GM18511 (cell line): Measurements from ENCODE around the gene ENHO.

Source experiments
- ATAC-seq: cut with Tn5 transposase; IDR thresholded peaks from one replicate; pipeline ENCODE4 v1.9.1; 2021; ENCODE audit warnings: mild to moderate bottlenecking, moderate library complexity; ENCODE audit not compliant: unreplicated experiment

The ENHO gene

DNA sequence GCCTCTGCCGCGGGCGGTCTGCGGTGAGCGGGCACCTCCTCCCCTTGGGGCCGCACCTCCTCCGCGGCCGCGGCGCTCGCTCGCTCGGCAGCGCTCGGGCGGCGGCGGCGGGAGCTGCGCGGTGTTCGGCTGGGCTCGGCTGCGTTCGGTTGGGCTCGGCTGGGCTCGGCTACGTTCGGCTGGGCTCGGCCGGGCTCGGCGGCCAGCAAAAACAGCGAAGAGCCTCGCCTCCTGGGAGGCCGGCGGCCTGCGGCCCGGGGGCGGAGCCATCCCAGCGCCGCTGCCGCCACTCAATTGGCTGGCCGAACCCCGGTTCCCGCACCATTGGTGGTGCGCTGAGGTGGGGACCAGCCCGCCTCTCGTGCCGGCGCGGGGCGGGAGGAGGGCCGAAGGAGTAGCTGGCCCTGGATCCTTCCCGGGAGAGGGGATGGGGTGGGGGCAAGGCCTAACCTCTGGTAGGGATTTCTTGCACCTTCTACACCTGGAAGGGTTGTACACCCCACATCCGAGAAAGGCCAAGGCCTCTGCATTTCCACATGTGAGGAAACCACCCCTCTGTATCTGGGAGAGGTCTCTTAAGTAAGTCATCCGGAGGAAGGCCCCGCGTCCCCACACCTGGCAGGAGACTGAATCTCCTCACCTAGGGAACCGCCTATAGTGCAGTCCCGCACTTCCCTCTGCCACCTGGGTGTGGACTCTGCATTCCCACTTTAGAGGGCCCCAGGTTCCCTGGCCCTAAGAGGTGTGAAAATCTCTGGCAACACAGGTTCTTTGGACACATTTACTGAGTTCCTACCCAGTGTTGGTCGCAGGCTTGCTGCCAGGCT lies at the start of gene ENHO:
Gene ENHO (minus strand): TSS at position 20 of the 827 bp plus-strand sequence. CDS start 1,295 bp downstream, outside the sequence.
- peak; percentile 81 for ATAC-seq

DNA sequence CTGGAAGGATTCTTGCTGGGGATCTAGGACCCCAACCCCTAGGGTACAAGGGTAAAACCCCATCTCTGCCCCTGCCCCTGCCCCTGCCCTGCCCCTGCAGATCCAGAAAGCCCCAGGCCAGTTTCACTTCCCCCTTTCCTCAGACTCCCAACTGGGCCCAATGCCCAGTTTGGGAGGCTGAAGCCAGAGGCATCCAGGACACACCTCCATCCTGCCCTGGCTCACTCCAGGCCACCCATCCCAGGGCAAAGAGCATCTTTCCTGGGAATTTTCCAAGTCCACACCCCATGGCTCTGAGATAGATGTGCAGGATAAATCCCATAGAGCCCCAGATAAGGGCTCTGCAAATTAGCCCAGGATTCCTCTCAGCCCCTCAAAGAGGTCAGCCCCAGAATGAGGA lies 49.3 kb upstream of the ENHO start:
- ATAC-seq = no peak

DNA sequence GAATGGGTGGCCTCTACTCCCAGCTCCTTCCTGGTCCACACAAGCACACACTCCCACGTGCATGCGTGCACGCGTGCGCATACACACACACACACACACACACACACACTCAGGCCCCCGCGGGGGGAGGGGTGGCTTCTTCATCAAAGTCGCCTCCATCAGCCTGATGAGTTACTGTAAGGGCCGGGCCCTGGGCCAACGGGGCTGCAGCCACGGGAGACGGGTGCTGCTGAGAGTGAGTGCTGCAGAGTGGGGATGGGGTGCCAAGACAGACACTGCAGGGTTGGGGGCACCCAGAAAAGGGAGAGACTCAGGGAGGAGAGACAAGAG lies 48.7 kb upstream of the ENHO start:
- no peak for ATAC-seq

DNA sequence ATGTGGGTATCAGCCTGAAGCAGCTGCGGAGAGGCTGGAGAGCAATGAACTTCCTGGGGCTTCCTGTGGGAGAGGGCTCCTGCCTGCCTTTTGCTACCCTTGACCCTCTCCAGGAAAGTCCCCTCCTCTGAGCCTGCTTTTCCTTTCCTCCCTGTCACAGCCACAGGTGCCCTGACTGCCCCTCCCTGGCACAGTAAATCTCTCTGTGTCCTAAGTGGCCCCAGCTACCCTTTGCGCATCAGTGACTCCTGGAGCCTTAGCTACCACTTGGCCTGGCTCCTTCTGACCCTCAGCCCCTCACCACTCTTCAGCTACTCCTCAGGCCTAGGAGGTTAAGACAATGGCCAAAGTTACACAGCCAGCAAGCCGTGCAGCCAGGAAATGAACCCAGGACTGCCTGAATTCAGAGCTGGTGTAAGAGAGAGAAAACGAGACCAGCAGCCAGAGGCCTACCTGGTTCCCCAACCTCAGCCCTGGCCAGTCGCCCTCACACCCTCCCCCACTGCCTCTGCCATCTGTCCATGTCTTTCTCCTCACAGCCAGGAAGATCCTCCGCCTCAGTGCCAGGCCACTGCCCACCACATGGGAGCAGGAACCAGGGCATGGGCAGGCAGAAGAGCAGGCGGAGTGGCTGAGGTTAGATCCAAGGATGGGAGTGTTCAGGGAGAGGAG lies 48.2 kb upstream of the ENHO start:
- no peak for ATAC-seq

DNA sequence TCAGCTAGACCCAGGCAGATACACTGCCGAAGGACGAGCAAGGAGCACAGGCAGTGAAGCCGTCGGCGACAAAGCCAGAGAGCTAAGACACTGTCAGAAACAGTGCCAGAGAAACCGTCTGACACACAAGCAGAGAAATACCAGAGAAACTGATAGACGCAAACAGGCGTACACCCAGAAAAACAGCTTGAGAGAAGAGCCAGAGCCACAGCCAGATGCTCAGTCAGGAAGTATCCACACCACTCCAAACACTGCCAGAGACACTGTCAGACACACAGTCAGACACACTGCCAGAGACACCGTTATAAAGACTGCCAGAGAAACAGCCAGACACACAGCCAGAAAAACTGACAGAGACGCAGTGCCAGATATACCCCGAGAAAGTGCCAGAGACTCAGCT lies 47.6 kb upstream of the ENHO start:
- ATAC-seq = no peak

DNA sequence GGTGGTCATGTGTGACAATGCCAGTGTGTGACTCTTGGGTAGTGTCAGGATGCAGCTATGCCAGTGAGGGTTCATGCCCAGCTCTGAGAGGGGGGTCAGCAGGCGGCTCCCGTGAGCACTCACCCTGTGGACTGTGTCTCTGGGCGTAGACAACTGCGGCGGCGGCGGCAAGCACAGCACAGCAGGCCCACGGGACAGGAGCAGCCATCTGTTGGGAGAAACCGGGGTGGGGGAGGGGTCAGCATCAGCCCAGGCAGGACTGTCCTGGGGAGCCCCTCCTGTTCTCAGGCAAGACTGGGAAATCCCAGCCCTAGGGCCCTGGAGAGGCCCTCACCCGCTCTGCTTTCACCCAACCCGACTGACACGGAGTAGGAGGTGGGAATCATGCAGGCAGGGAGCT lies 46.0 kb upstream of the ENHO start:
- ATAC-seq = no peak

DNA sequence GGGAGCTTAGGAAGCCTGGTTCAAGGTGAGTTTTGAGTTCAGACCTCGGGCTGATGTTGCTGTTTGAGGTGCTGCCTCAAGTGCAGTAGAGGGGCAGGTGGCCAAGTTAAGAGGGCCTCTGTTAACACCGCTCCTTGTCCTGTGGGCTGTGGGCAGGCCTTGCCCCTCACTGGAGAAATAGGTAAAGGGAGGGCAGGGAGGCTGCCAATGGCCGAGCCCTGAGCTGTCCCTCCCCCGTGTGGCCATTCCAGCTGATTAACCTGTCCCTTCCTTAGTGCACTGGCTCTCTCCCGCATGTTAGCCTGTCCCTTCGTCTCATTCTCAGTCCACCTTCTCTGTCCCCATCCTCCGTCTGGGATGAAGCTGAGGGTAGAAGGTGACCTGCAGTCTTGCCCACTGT lies 45.3 kb upstream of the ENHO start:
- no peak for ATAC-seq

DNA sequence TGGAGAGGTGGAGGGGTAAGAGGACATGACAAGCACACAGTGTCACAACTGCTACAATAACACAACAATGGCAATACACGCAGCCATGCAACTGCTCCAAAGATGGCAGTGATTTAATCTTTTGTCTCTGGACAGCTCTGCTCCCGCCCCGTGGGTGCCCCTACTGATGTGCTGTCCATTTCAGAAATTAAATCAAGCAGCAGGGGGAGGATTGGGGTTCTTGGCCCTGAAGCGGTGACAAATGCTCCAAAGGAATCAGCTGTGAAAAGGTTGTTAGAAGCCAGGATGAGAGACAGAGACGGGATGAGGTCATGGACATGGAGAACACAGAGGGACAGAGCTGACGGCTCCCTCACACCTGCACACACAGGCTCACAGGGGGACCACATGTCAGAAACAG lies 44.2 kb upstream of the ENHO start:
- no peak for ATAC-seq

DNA sequence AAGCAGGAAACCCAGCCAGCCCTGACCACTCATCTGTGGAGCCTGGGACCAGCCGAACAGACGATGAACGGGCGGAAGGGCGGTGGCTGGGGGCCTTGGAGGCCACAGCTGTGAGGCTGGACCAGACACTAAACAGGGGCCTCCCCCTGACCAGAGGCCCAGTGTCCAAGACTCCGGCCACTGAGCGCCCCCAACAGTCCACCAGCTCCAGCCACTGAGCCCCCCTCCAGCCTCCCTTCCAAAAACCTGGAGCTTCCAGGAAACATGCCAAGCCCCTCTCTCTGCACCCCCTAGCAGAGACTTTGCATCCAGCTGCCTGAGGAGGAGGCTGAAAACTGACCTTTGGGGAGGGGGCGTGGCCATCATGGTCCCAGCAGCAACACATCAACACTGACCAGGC lies 43.5 kb upstream of the ENHO start:
- no peak for ATAC-seq

DNA sequence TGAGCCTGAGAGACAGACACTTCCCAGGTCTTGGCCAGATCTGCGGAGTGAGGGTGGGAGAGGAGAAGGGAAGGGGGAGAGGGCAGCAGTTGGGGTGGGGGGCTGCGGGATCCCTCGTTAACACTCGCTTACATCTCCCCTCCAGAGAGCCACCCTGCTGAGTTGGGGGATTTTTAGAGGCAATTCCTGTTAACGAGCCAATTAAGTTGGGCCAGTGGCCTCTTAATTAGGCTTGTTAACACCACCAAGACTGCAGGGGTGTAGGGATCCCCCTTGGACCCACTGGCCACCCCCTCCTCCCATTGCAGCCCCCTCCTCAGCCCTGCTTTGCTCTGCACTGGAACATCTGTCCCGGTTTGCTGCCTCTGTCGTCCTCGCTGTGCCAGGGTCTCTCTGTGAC lies 43.1 kb upstream of the ENHO start:
- no peak for ATAC-seq

DNA sequence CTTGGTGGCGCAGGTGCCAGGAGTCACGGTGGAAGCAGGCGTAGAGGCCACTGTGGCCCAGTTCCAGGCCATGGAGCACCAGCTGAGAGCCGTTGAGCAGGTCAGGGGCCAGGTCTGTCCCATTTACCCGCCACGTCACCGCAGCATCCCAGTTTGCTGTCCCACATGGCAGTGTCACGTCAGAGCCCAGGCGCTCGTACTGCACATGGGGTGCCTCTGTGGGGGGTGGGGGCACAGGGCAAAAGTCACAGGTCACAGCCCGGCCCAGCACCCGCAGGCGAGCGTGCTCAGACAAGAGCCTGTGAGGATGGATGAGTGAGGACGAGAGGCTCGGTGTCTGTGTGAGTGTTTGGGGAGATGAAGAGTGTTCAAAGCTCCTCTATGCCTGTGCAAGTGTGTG lies 41.8 kb upstream of the ENHO start:
- no peak for ATAC-seq

DNA sequence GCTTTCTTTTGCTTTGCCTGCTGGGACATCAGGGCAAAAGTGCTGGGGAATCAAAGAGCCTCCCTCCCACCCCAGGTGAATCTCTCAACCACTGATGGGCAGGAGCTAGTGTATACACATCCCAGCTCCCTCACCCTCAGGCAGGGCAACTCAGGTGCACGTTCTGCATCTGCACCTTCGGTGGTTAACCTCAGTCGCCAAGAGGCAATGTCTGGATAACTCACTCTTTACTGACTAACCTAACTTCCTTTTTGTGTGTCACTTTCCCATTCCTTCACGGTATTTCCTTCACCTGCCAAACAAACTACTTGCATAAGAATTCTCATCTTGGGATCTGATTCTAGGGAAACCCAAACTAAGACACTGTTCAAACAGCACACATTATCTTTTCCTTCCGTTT lies 40.5 kb upstream of the ENHO start:
- no peak for ATAC-seq

DNA sequence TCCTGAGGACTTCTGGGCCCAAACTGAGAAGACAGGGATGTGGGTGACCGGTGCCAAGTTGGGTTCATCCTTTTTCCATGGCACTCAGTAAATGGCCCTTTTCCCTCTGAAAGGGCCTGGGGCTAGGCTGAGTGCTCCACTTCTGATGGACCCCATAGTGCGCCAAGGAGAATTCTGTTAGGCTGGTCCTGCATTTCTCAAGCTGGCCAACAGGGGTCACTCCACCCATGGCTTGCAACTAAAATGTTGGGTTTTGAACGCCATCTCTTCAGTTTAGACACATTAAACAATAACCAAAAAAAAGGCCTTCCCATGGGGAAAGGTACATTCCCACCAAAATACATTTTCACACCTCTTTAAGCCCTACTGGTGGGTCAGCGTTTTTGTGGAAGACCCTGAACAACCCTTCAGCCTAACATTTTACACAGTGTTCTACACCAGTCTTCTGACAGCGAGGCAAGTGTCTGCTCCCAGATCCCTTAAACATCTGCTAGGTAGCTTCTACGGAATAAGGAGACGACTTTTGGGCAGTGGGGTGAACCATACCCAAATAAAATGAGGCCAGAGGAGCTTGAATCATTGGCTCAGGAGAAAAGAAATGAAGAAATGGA lies 39.5 kb upstream of the ENHO start:
- no peak for ATAC-seq

DNA sequence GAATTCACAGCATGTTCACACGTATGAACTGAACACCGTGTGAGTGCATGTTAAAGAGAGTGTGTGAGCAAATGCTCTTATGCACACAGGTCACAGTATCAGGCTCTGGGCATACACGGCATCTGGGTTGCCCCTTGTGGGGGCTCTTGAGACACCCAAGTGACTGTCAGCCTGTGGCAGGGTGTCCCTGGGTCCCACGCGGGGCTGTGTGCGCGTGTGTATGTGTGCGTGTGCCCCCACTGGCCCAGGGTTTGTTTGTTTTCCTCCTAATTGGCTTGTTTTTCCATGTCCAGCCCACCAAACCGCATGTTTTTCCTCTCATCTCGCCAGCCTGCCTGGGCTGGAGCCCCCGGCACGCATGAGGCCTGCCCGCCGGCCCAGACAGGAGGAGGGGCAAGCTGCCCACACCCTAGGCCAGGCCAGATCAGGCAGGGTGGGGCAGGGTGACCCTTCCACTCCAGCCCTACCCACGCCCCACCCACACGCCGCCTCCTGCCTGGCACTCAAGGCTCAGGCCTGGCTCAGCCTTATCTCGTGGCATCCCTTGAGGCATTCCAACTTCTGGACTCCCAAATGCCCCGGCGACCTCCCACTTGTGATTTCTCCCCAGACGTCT lies 37.9 kb upstream of the ENHO start:
- ATAC-seq = no peak

DNA sequence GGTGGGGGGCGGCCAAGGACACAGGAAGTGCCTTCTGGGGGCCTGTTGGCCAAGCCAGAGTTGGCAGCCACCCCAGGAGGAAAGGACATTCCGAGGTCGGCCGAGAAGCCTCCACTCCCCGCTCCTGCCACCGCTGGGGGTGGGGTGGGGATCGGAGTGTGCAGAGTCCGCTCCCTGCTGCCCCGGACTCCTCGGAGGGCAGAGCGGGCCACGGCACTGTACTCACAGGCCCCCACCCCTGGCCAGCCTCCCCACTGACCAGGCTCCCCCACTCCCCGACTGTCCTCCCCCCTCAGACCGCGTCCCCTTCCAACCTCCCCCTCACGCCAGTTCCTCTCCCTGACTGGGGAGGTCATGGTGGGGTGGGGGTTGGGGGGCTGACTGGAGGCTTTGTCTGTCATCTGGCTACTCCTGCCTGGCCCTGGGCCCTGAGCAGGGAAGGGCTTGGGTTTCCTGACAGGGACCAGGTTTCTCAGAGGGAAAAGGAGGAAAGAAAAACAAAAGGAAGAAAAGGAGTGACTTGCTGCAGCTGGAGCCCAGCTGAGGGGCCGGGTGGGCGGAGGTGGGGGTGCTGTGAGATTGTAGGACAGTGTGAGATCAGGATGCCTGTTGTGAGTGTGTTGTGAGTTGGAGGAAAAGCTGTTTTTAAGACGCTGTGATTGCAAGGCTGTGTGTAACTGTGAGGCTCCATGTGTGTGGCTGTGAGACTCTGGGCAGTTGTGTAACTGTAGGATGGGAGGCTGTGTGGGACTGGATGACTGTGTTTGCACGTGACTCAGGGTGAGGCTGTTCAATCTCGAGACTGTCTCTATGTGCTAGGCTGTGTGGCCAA lies 37.0 kb upstream of the ENHO start:
- ATAC-seq = no peak

DNA sequence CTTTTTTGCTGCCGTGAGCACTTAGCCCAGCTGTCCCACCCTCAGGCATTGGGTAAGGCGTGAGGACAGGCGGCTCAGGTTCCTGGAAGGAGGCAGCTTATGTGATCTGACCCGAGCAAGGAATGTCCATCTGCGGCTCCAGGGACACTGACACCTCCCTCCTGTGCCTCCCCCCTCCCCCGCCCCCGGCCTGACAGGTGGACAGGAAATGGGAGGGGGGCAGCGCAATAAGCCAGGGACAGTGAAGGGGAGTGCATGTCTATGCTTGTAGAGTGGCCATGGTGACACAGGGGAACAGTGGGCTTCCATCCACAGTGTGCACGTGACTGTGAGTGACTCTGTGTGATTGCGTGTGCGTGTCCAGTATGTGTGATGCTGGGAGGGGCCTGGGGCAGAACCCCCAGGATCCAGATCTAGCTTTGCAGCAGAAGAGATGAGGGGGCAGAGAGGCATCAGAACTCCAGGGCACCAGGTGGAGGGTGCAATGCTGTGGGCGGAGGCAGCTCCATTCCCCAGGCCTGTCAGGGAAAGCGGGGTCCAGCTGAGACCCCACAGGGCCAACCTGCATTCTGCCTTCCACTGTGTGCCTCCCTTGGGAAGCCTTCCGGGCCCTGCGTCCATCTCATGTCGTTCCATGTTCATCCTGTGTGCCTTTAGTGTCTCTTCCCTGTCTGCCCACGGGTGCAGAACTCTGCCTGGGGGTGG lies 36.3 kb upstream of the ENHO start:
- no peak for ATAC-seq

DNA sequence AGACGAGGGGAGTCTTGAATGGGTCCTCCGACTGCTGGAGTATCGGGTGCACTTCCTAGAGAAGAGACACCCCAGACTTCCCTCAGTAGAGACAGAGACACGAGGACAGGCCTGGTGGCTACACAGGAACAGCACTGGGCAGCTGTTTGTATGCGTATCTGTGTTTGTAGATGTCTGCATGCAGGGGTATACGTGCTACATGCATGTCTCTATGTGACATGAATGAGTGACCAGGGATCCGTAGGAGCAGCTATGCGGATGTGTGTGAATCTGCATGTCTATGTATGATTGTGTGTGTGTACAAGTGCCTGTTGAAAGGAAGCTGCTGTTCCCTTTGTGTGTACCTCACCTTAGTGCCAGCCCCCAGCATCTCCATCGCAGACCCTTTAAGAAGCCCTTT lies 35.6 kb upstream of the ENHO start:
- ATAC-seq = no peak

DNA sequence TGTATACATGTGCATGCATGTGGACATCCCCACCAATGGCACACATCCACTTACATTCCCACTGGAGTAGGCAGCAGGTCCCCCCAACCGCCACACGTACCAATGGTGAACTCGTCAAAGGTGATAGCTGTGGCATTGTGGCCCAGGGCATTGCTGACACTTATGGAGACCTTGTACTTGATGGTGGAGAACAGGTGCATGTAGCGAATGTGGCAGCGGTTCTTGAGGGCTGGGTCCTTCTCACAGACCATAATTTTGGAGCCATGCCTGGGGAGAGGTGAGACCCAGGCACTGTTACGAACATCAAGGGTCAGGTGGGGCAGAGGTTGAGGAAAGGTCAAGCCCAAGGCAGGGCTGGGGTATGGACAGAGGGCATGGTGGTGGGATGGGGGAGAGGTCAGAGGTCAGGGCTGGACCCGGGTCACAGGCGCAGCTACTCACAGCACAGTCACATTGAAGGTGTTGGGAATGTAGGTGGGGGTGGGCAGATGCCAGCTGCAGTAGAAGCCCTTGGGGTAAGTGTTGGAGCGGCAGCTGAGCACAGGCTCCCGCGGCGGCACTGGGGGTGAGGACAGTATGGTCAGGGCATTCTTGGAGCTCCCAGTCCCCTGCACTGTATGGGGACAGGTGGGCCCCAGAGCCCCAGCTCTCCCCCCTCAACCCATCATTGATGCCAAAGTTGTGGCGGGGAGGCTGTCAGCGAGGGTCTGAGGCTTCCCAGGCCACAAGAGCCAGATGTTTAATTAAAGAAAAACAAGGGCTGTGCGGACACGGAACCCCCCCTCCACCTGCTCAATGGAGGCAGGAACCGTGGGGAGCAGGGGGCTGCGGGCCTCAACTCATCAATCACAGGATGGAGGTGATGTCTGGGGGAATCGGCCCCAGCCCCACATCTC lies 34.9 kb upstream of the ENHO start:
- no peak for ATAC-seq

DNA sequence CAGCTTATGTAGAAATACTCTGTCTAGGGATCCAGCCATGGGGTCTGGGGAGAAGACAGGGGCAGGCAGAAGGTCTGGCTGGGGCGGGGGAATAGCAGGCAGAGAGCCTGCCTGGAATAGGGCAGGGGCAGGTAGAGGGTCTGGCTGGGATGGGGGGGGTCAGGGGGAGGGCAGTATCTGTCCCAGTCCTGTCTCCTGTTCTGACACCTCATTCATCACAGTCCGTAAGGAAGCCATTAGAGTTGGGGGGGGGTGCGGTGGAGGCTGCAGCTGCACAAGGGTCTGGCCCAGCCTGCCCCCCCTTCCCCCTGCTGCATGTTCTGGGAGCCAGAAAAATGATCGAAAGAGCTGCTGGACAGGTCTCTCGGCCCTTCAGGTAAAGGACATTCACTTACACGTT lies 34.2 kb upstream of the ENHO start:
- no peak for ATAC-seq
